Activated CD4-positive, alpha-beta T cell treated with anti-CD3 and anti-CD28 coated beads, Interleukin-2, amount 50 U/mL, for 4 hours (primary cell): ENCODE measurements around the gene KATNB1.
"Not testable (repeated sequence)": the region's sequence is repeated elsewhere in the genome, so short reads cannot be mapped to it uniquely, and the experiment has no call there.

ENCODE experiments used
- DNase-seq, 2 experiments: peaks; one replicate each; pipeline ENCODE4 v3.0.0-alpha.2; 2020

KATNB1 gene

GRCh38 chr16:57726433-57726947 is 9.1 kb upstream of the KATNB1 start:
- DNase-seq: no peak

DNA sequence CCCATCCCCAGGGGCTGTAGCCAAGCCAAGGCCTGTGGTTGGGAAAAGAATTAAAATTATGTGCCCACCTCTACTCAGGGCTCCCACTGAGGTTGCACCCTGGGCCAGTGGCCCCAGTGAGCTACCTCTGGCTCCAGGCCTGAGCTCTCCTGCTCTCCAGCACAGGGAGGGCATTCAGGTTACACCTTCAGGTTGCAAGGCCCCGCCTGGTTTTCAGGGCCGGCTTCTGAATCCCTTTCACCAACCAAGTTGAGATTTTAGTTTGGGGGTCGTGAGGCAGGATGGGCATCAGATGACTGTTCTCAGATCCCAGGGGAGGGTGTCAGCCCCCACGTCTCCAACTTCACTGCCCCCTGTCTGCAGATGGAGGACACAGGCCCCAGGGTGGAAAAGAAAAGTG is 8.0 kb upstream of the KATNB1 start:
- no peak for DNase-seq

- DNase-seq: no peak
Measured at GRCh38 chr16:57728336-57729181, 7.0 kb upstream of the KATNB1 start.

GRCh38 chr16:57729182-57729484 is 6.4 kb upstream of the KATNB1 start:
- DNase-seq: no peak

- DNase-seq: not testable (repeated sequence)
Measured at GRCh38 chr16:57729852-57730251, 5.7 kb upstream of the KATNB1 start.

- DNase-seq: no peak
Measured at GRCh38 chr16:57730771-57731730, 4.5 kb upstream of the KATNB1 start.

DNA sequence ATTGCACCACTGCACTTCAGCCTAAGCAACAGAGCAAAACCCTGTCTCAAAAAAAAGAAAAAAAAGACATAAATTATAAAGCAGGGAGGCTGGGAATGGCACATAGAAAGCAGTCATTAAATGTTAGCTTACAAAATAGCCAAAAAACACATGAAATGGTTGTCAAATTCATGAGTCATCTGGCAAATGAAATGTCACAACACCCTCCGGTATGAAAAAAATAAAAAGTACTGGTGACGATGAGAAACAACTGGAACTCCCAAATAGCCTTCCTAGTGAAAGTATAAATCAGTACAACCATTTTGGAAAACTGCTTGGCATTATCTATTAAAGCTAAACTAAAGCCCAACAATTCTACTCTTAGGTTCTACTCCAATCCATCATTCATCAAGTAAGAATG is 3.5 kb upstream of the KATNB1 start:
- DNase-seq: no peak

DNA sequence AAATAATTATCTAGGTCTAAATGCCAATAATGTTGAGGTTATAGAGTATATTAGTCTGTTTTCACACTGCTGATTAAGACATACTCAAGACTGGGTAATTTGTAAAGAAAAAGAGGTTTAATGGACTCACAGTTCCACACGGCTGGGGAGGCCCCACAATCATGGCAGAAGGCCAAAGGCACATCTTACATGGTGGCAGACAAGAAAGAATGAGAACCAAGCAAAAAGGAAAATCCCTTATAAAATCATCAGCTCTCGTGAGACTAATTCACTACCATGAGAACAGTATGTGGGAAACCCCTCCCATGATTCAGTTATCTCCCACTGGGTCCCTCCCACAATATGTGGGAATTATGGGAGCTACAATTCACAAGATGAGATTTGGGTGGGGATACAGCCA is 2.9 kb upstream of the KATNB1 start:
- DNase-seq: no peak

- DNase-seq: no peak
Measured at GRCh38 chr16:57734308-57734924, 1.2 kb upstream of the KATNB1 start.

- peak; percentile 95 to 97 for DNase-seq
Measured at GRCh38 chr16:57734925-57735754, 430 bp upstream of the KATNB1 start.

- peak in 1 of 2 experiments; percentile 28 for DNase-seq
Measured at GRCh38 chr16:57736419-57737351, 1.1 kb downstream of the KATNB1 start.

GRCh38 chr16:57738844-57739243 is 3.3 kb downstream of the KATNB1 start:
- no peak for DNase-seq

DNA sequence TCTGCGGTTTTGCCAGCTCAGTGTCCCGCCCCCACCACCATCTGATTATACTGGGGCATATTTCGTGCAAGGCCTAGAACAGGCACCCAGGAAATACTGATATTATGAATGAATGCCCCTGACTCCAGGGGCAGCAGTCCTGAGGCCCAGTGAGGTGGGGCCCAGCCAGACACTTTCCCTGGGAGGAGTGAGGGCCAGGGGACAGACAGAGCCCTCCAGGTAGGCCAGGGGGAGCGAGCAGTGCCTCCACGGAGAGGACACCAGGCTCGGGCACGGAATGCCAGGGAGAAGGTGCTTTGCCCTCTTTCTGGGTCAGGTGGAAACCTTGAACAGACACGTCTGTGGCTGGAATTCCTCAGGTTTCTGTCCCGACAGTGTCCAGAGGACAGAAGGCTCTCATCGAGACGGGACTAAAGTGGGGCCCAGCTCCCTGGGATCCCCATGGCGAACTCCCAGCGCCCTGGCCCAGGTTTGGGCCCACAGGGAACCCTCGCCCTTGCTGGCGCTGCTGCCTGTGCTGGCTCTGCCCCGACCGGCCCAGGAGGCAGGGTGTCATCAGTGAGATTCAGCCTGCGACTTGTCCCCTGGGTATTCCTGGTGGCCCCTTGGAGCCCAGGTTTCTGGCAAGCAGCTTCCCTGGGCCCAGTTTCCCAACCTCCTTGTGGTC is 4.3 kb downstream of the KATNB1 start:
- no peak for DNase-seq

- DNase-seq: no peak
Measured at GRCh38 chr16:57740423-57741071, 5.0 kb downstream of the KATNB1 start.

GRCh38 chr16:57741660-57742191 is 6.2 kb downstream of the KATNB1 start:
- no peak for DNase-seq

- no peak for DNase-seq
Measured at GRCh38 chr16:57742543-57742942, 7.0 kb downstream of the KATNB1 start.

DNA sequence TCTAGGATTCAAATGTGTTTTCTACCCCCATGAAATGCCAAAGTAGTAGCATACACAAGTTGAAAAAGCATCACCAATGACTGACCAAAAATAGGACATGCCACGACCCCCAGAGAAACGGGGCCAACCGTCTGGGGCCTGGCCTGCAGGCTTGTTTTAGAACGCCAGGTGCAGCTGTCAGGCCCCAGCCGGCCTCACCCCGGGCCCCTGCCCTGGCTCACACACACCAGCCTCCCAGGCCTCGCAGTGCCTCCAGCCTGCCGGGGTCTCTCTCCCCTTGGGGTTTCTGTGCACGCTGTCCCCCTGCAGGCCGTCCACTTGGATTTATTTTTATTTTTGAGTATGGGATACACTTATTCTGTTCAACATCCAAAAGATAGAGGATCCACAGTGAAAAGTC is 7.9 kb downstream of the KATNB1 start:
- no peak for DNase-seq

DNA sequence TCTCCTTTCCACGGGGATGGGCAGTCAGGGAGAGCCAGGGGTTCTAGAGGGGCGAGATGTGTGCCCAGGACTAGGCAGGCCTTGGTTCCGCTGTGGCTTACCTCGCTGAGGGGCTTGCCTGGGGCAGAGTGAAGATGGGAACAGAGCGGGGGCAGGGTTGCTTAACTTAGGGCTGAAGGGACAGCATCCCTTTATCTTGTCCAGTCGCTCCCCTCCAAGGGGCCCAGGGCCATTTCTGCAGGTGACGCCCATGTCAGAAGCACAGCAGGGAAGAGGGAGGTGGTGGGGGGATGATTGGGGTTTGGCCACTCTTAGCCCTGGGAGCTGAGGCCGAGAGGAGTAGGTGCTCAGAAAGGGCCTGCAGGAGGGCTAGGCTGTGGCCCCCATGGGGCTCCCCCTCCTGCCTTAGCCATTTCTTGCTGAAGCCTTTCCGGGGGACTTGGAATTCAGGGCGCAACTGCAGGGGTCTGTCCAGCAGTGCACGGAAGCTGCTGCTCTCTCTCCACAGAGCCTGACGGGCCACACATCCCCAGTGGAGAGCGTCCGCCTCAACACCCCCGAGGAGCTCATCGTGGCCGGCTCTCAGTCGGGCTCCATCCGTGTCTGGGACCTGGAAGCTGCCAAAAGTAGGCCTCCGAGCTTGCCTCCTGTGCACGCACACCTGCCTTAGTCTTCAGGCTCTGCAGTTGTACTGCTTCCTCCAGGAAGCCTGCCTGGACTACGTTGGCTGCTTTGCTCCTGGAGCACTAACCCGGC is 8.5 kb downstream of the KATNB1 start:
- no peak for DNase-seq

DNA sequence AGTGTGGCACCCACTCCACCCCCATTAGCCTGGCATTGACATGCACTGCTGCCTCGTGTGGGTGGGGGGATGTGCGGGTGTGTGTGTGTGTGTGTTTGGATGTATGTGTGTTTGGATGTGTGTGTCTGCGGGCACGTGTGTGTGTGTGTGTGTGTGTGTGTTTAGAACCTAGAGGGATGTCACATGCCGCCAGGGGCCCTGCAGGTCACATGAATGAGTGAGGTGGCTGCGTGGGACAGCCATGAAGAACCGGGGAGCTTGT is 9.0 kb downstream of the KATNB1 start:
- DNase-seq: no peak
